Omental fat pad (tissue), 4 donors: ENCODE measurements around the gene OSBPL8. TPM values are rescaled to one million over a fixed set of nuclear protein-coding genes. Genes with fewer than 3 reads are reported as not detected.
"Not testable (repeated sequence)": the region's sequence is repeated elsewhere in the genome, so short reads cannot be mapped to it uniquely, and the experiment has no call there.

Experiments
- ATAC-seq: fragments of 150-250 bp; one replicate; pipeline ENCODE4 v1.9.1; 2016; ENCODE audit warnings: mild to moderate bottlenecking, moderate library complexity; ENCODE audit not compliant: low FRiP score
- DNase-seq: peaks from one replicate; pipeline ENCODE4 v3.0.0-alpha.2; 2019; ENCODE audit warnings: low spot score
- CTCF ChIP-seq, 3 donors: fragments of 450-650 bp; IDR thresholded peaks; one replicate each; pipeline ENCODE4 v1.5.1; 2016 to 2017; ENCODE audit warnings: antibody characterized with exemption in 3 of 3, mild to moderate bottlenecking in 3 of 3, moderate library complexity in 2 of 3
- total RNA-seq, 4 donors: library from RNA; depleted of rRNA; stranded (reverse); fragments of >200 nt; gene quantifications; one replicate each; pipeline ENCODE4 v1.1.0, GENCODE V29; 2016

The OSBPL8 gene
- total RNA-seq, 4 donors from 2014 or later, result 52.6 to 76.8 (median 65.2) TPM

- ATAC-seq, result no peak
- DNase-seq, result no peak
- no peak for TF ChIP-seq CTCF (IDR thresholded peaks at IDR 0.05)
These were observed 29.1 kb downstream of the OSBPL8 start for GRCh38 chr12:76530516-76530915.

- ATAC-seq (no peak), DNase-seq (no peak)
- TF ChIP-seq CTCF (IDR thresholded peaks at IDR 0.05), result no peak
These were observed 30.2 kb downstream of the OSBPL8 start for GRCh38 chr12:76529226-76529918.

- ATAC-seq (no peak), DNase-seq (no peak)
- no peak for TF ChIP-seq CTCF (IDR thresholded peaks at IDR 0.05)
These were observed 36.2 kb downstream of the OSBPL8 start for GRCh38 chr12:76523408-76523807.

GRCh38 chr12:76520348-76520747 lies 39.2 kb downstream of the OSBPL8 start:
- DNase-seq (no peak), ATAC-seq (no peak)
- no peak for TF ChIP-seq CTCF (IDR thresholded peaks at IDR 0.05)

- DNase-seq (no peak), ATAC-seq (no peak)
- no peak for TF ChIP-seq CTCF (IDR thresholded peaks at IDR 0.05)
These were observed 40.0 kb downstream of the OSBPL8 start for GRCh38 chr12:76519538-76519937.

GRCh38 chr12:76518699-76519098 lies 40.9 kb downstream of the OSBPL8 start:
- no peak for TF ChIP-seq CTCF (IDR thresholded peaks at IDR 0.05)
- no peak for ATAC-seq
- no peak for DNase-seq

GRCh38 chr12:76515271-76515670 lies 44.3 kb downstream of the OSBPL8 start:
- ATAC-seq (no peak), DNase-seq (no peak)
- no peak for TF ChIP-seq CTCF (IDR thresholded peaks at IDR 0.05)

GRCh38 chr12:76511116-76511716 lies 48.4 kb downstream of the OSBPL8 start:
- not testable (repeated sequence) for DNase-seq, ATAC-seq
